Upper lobe of left lung (tissue), 6 donors: ENCODE results near the gene SLC23A2. TPM values are rescaled to one million over a fixed set of nuclear protein-coding genes. Genes with fewer than 3 reads are reported as not detected.
A peak's percentile ranks its signal among the peaks of the same experiment; 100 is the strongest.

Experiments
- ATAC-seq, 2 donors: fragments of 200-7000 bp; cut with Tn5 transposase; one replicate each; pipeline ENCODE4 v1.9.1; 2022; ENCODE audit warnings: mild to moderate bottlenecking in 2 of 2, moderate library complexity in 2 of 2; ENCODE audit not compliant: low FRiP score in 2 of 2
- DNase-seq, 2 donors: peaks; one replicate each; pipeline ENCODE4 v3.0.0-alpha.2; 2019 to 2020
- H3K27ac ChIP-seq, 4 donors: fragments of 200-600 bp; sonication (generic); one replicate each; pipeline ENCODE4 v1.5.1; 2016 to 2019
- H3K27me3 ChIP-seq, 4 donors: fragments of 200-600 bp; sonication (generic); one replicate each; pipeline ENCODE4 v1.5.1; 2017 to 2019
- H3K36me3 ChIP-seq, 4 donors: fragments of 200-600 bp; sonication (generic); one replicate each; pipeline ENCODE4 v1.5.1; 2016 to 2019
- H3K4me1 ChIP-seq, 4 donors: fragments of 200-600 bp; sonication (generic); one replicate each; pipeline ENCODE4 v1.5.1; 2018 to 2019
- H3K4me3 ChIP-seq, 4 donors: fragments of 200-600 bp; sonication (generic); one replicate each; pipeline ENCODE4 v1.5.1; 2017 to 2019; ENCODE audit warnings: mild to moderate bottlenecking in 2 of 4, moderate library complexity in 1 of 4
- H3K9me3 ChIP-seq, 4 donors: fragments of 200-600 bp; sonication (generic); one replicate each; pipeline ENCODE4 v1.5.1; 2018 to 2019
- CTCF ChIP-seq, 6 experiments: fragments of 450-650 bp in 4 of 6; fragments of 200-600 bp in 2 of 6; sonication (generic) in 2 of 6; IDR thresholded peaks; one replicate each; pipeline ENCODE4 v1.5.1; 2016 to 2019; ENCODE audit warnings: antibody characterized with exemption in 6 of 6
- EP300 ChIP-seq, 4 donors: sonication (generic); formaldehyde crosslinking; IDR thresholded peaks; one replicate each; pipeline ENCODE4 v1.5.1; 2017; ENCODE audit warnings: antibody characterized with exemption in 4 of 4, control low read depth in 2 of 4
- POLR2A ChIP-seq, 4 donors: fragments of 450-650 bp; IDR thresholded peaks; one replicate each; pipeline ENCODE4 v1.5.1; 2016 to 2017; ENCODE audit warnings: antibody characterized with exemption in 4 of 4, mild to moderate bottlenecking in 2 of 4
- POLR2AphosphoS5 ChIP-seq, 2 donors: sonication (generic); formaldehyde crosslinking; IDR thresholded peaks; one replicate each; pipeline ENCODE4 v1.5.1; 2017; ENCODE audit warnings: antibody characterized with exemption in 2 of 2
- WGBS, 2 donors: methylation state at CpG; one replicate each; pipeline ENCODE4 v1.1.5; 2017 to 2018; 5-methylcytosine and 5-hydroxymethylcytosine counted together
- total RNA-seq, 6 donors: library from RNA; depleted of rRNA in 4 of 6; stranded (reverse); fragments of >200 nt in 4 of 6; gene quantifications; one replicate each; pipeline versions ENCODE4 v1.1.0 to v1.2.1, GENCODE V29; 2016 to 2021
- donor health status: DM: no; HTN: no; CAD: no; lungs with moderate emphysema.
- donor health status: DM: no; HTN: yes; CAD: no; lungs with severe emphysema.

Gene SLC23A2
- total RNA-seq, 6 donors from 2014 or later: 13.1 to 26.2 (median 19.2) TPM

DNA sequence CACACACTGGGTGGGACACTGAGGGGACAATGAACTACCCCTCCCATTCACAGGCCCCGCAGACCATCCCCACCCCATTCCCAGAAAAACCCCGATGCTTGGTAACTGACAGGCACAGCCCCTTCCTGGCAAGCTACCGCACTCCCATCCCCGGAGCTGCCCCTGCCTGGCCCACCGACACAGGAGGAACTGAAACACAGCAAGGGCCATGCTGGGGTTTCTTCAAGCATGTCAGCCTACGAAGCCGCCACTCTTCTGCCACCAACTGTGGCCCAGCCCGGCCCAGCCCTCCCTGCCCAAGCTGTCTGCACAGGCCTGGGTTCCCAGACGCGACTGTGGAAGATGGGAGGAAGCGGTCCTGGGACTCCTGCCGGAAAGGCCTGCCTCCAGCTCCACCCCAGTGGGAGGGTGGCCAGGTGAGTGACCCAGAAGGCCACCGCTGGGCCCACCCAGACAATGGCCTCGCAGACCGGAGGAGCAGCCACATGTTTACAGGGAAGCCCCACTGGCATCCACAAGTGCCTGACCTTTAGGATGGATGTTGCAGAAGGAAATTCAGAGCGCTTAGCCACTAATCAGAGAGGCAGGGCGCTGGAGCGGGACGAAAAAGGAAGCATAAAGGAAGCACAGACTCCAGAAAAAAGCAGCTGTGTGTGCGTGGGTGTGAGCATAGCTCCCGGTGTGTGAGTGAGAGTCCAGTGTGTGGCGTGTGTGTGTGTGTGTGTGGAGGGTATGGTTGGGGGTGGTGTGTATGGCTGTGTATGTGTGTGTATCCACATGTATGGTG lies 188.0 kb downstream of the SLC23A2 start:
- Histone ChIP-seq H3K27me3 (no peaks in the 10 kb centered on the region), H3K27ac (peak overlapping the region; percentile 88 to 96 (median 90)), H3K9me3 (no peaks in the 10 kb centered on the region), H3K36me3 (peaks cover 0 to 9% (median 0%) of the 10 kb centered on the region in 4 donors), H3K4me1 (peaks cover 71 to 77% (median 74%) of the 10 kb centered on the region in 4 donors), H3K4me3 (peak overlapping the region in 2 of 4 donors; percentile 41)
- TF ChIP-seq POLR2AphosphoS5 (IDR thresholded peaks at IDR 0.05): peak; percentile 23 to 28
- TF ChIP-seq POLR2A (IDR thresholded peaks at IDR 0.05): no peak
- DNase-seq: peak; percentile 55 to 83
- peak; percentile 32 to 57 for ATAC-seq
- WGBS, 2 donors: 54 to 63% methylated on average over 20 to 22 of the region's 22 CpGs

DNA sequence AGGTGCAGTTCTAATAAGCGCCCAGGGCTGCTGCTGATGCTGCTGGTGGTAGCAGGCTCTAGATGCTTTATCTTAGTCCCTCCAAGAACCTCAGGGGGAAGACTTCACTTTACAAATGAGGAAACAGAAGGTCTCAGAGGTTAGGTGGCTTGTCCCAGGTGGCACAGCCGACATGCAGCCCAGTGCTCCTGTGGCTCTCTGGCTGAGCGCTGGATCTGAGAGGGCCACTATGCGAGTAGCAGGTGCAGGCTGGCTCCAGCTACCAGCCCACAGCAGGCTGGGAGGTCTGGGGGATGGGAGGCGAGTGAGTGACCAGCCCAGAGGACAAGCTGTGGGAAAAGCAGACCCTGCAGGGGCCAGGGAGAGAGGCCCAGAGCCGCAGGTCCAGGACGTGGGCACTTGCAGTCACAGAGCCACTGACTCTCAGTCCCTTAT lies 188.7 kb downstream of the SLC23A2 start:
- peak overlapping the region; percentile 88 to 96 (median 90) for H3K27ac ChIP-seq
- DNase-seq: no peak
- TF ChIP-seq POLR2AphosphoS5 (IDR thresholded peaks at IDR 0.05) (no peak), EP300 (IDR thresholded peaks at IDR 0.05) (no peak), CTCF (IDR thresholded peaks at IDR 0.05) (no peak), POLR2A (IDR thresholded peaks at IDR 0.05) (no peak)
- ATAC-seq: no peak
- no peaks in the 10 kb centered on the region for H3K27me3 ChIP-seq
- peaks cover 71 to 82% (median 77%) of the 10 kb centered on the region in 4 donors for H3K4me1 ChIP-seq
- no peaks in the 10 kb centered on the region for H3K9me3 ChIP-seq
- peaks cover 0 to 9% (median 0%) of the 10 kb centered on the region in 4 donors for H3K36me3 ChIP-seq
- 56 to 95% methylated on average over 4 to 7 of the region's 7 CpGs for WGBS, 2 donors
- H3K4me3 ChIP-seq: peak overlapping the region in 2 of 4 donors; percentile 41

DNA sequence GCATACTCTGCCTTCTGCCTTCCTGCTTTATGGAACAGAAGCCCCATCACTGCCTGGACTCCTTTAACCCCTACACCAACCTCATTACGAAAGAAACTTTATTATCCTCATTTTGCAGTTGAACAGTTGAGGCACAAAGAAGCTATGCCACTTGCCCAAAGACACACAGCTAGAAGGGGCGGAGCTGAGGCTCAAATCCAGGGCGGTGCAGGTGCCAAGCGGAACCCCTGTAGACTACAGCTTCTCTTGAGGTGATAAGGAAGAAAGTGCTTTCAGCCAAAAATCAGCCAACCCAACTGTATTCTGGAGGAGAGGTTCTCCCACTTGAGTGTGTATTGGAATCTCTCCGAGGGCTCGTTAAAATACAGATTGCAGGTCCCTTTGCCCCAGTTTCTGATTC lies 189.1 kb downstream of the SLC23A2 start:
- H3K9me3 ChIP-seq: no peaks in the 10 kb centered on the region
- peaks cover 74 to 84% (median 78%) of the 10 kb centered on the region in 4 donors for H3K4me1 ChIP-seq
- no peak for TF ChIP-seq EP300 (IDR thresholded peaks at IDR 0.05)
- DNase-seq (no peak), ATAC-seq (no peak)
- H3K4me3 ChIP-seq: no peak overlapping the region
- H3K27me3 ChIP-seq: no peaks in the 10 kb centered on the region
- H3K27ac ChIP-seq: peak overlapping the region; percentile 88 to 96 (median 90)
- WGBS, 2 donors: 54 to 64% methylated on average over 4 to 6 of the region's 6 CpGs
- H3K36me3 ChIP-seq: peaks cover 0 to 9% (median 0%) of the 10 kb centered on the region in 4 donors

GRCh38 chr20:4811661-4812181 lies 189.6 kb downstream of the SLC23A2 start:
- ATAC-seq: peak; percentile 47 to 52
- no peak overlapping the region for H3K4me3 ChIP-seq
- TF ChIP-seq EP300 (IDR thresholded peaks at IDR 0.05): no peak
- peak; percentile 40 to 64 for TF ChIP-seq POLR2AphosphoS5 (IDR thresholded peaks at IDR 0.05)
- no peaks in the 10 kb centered on the region for H3K27me3 ChIP-seq
- no peaks in the 10 kb centered on the region for H3K9me3 ChIP-seq
- DNase-seq: peak in 1 of 2 donors; percentile 88
- H3K27ac ChIP-seq: peak overlapping the region; percentile 88 to 96 (median 90)
- peaks cover 0 to 5% (median 0%) of the 10 kb centered on the region in 4 donors for H3K36me3 ChIP-seq
- peaks cover 74 to 84% (median 78%) of the 10 kb centered on the region in 4 donors for H3K4me1 ChIP-seq
- WGBS, 2 donors: 37 to 61% methylated on average over 4 to 8 of the region's 8 CpGs

- H3K4me3 ChIP-seq: no peak overlapping the region
- peaks cover 0 to 5% (median 0%) of the 10 kb centered on the region in 4 donors for H3K36me3 ChIP-seq
- H3K27me3 ChIP-seq: no peaks in the 10 kb centered on the region
- H3K9me3 ChIP-seq: no peaks in the 10 kb centered on the region
- DNase-seq (no peak), ATAC-seq (no peak)
- WGBS, 2 donors: 87 to 90% methylated on average over 4 of the region's 4 CpGs
- TF ChIP-seq EP300 (IDR thresholded peaks at IDR 0.05): no peak
- TF ChIP-seq POLR2AphosphoS5 (IDR thresholded peaks at IDR 0.05): no peak
- no peak for TF ChIP-seq CTCF (IDR thresholded peaks at IDR 0.05)
- TF ChIP-seq POLR2A (IDR thresholded peaks at IDR 0.05): no peak
- peak overlapping the region; percentile 88 to 96 (median 90) for H3K27ac ChIP-seq
- peaks cover 74 to 86% (median 78%) of the 10 kb centered on the region in 4 donors for H3K4me1 ChIP-seq
Observed at GRCh38 chr20:4811257-4811656, 190.1 kb downstream of the SLC23A2 start.

DNA sequence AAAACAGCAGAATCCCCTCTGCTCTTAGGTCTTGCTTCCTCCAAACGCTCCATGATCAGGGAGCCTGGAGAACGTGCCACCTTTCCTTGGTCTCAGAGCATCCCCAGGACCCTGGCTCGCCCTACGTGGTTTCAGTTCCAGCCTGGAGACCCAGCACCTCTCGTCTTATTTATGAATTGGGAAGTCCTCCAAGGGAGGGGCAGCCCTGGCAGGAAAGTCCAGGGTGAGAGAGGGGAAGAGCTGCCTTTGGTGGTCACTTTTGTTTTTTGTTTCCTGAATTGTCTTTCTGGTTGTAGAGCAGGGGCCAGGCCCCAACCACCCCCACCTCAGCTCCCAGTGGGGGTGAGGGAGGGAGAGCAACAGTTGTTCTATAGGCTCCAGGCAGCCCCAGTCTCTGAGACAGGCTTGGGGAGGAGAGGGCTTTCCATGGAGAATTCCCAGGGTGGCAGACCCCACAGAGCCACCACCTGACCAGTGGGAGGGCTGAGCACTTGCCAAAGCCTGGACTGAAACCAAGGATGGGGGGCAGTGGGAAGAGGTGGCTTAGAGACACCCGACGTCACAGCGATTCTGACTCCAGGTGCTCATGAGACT lies 190.8 kb downstream of the SLC23A2 start:
- Histone ChIP-seq H3K4me3 (no peak overlapping the region), H3K36me3 (no peaks in the 10 kb centered on the region), H3K27me3 (no peaks in the 10 kb centered on the region), H3K9me3 (no peaks in the 10 kb centered on the region), H3K27ac (peak overlapping the region; percentile 88 to 96 (median 90)), H3K4me1 (peaks cover 73 to 88% (median 78%) of the 10 kb centered on the region in 4 donors)
- no peak for ATAC-seq
- 66 to 71% methylated on average over 8 of the region's 8 CpGs for WGBS, 2 donors
- no peak for DNase-seq
- TF ChIP-seq POLR2A (IDR thresholded peaks at IDR 0.05) (no peak), CTCF (IDR thresholded peaks at IDR 0.05) (no peak), EP300 (IDR thresholded peaks at IDR 0.05) (no peak), POLR2AphosphoS5 (IDR thresholded peaks at IDR 0.05) (no peak)
